Bronchial epithelial cell (primary cell): Measurements from ENCODE around the gene TXLNB. TPM values are rescaled to one million over a fixed set of nuclear protein-coding genes. Genes with fewer than 3 reads are reported as not detected.
"Not testable (repeated sequence)": the region's sequence is repeated elsewhere in the genome, so short reads cannot be mapped to it uniquely, and the experiment has no call there.

Experiments used
- DNase-seq: peaks from one replicate; pipeline ENCODE4 v3.0.0-alpha.2; 2010; ENCODE audit warnings: low read depth
- FAIRE-seq: peaks from 2 replicates; lab custom pipeline; 2011; peaks lifted over from hg19 to GRCh38; lab: Jason Lieb, UNC
- H3K27me3 ChIP-seq: 2 replicates; pipeline ENCODE4 v1.5.1; 2011; ENCODE audit warnings: low read length; ENCODE audit not compliant: control insufficient read depth, insufficient read depth
- H3K36me3 ChIP-seq: 2 replicates; pipeline ENCODE4 v1.5.1; 2011; ENCODE audit warnings: low read length; ENCODE audit not compliant: control insufficient read depth, insufficient read depth
- H3K4me3 ChIP-seq: 2 replicates; pipeline ENCODE4 v1.5.1; 2011; ENCODE audit warnings: mild to moderate bottlenecking, low read depth, low read length, control low read depth
- CTCF ChIP-seq: IDR thresholded peaks from 2 replicates; pipeline ENCODE4 v1.5.1; 2011; ENCODE audit warnings: mild to moderate bottlenecking, moderate library complexity, low read length, control low read depth, inconsistent platforms; ENCODE audit not compliant: insufficient read depth, severe bottlenecking
- total RNA-seq: library from RNA; depleted of rRNA; stranded (reverse); fragments of >200 nt; gene quantifications from 2 replicates; pipeline ENCODE4 v1.2.1, GENCODE V29; 2014

Gene TXLNB
- total RNA-seq, 1 donor from 2014 or later = under 0.01 TPM

- no peak for FAIRE-seq
- no peaks in the 10 kb centered on the region for H3K27me3 ChIP-seq
- no peak overlapping the region for H3K4me3 ChIP-seq
- H3K36me3 ChIP-seq = no peaks in the 10 kb centered on the region
- no peak for DNase-seq
- TF ChIP-seq CTCF = no peak
Observed at GRCh38 chr6:139288496-139289040, 3.2 kb downstream of the TXLNB start.

GRCh38 chr6:139287868-139288267 is 3.9 kb downstream of the TXLNB start:
- DNase-seq = no peak
- H3K36me3 ChIP-seq = no peaks in the 10 kb centered on the region
- no peak for FAIRE-seq
- no peak for TF ChIP-seq CTCF
- no peaks in the 10 kb centered on the region for H3K27me3 ChIP-seq
- no peak overlapping the region for H3K4me3 ChIP-seq

DNA sequence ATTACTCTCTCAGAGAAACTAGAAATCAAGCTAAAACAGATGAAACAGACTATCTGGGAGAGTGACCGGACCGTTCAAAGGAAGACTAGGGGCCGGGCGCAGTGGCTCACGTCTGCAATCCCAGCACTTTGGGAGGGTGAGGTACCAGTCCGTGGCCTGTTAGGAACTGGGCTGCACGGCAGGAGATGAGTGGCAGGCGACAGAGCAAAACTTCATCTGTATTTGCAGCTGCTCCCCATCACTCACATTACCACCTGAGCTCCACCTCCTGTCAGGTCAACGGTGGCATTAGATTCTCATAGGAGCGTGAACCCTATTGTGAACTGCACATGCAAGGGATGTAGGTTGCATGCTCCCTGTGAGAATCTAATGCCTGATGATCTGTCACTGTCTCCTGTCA is 5.4 kb downstream of the TXLNB start:
- DNase-seq, H3K36me3 ChIP-seq, H3K4me3 ChIP-seq, FAIRE-seq, H3K27me3 ChIP-seq: not testable (repeated sequence)

GRCh38 chr6:139285590-139285989 is 6.2 kb downstream of the TXLNB start:
- Histone ChIP-seq H3K4me3 (no peak overlapping the region), H3K36me3 (no peaks in the 10 kb centered on the region), H3K27me3 (no peaks in the 10 kb centered on the region)
- TF ChIP-seq CTCF = no peak
- FAIRE-seq (no peak), DNase-seq (no peak)

GRCh38 chr6:139284789-139285188 is 7.0 kb downstream of the TXLNB start:
- H3K36me3 ChIP-seq = no peaks in the 10 kb centered on the region
- TF ChIP-seq CTCF = no peak
- DNase-seq (no peak), FAIRE-seq (no peak)
- no peak overlapping the region for H3K4me3 ChIP-seq
- H3K27me3 ChIP-seq = no peaks in the 10 kb centered on the region

DNA sequence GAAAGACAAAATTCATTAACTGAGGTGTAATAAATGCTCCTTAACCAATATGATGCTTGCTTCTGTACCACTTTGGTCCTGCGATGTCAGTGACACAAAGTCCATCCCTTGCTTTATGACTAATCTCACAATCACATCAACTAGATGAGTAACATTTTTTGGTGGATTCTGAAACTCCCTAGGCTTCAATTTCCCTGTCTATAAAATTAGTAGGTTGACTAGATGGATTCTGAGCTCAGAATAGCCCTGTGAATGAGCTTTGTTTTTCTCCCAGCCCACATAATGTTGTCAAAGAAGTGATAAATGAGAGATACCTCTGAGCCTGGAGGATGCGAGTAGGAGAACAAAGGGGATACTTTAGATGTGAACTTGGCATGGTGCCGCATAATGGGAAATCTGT is 9.1 kb downstream of the TXLNB start:
- DNase-seq (no peak), FAIRE-seq (peak; percentile 36)
- no peak overlapping the region for H3K4me3 ChIP-seq
- TF ChIP-seq CTCF = no peak
- no peaks in the 10 kb centered on the region for H3K27me3 ChIP-seq
- H3K36me3 ChIP-seq = no peaks in the 10 kb centered on the region
